Measurements from ENCODE around the gene LRP1B. TPM values are rescaled to one million over a fixed set of nuclear protein-coding genes. Genes with fewer than 3 reads are reported as not detected.

The LRP1B gene
- total and polyA plus RNA-seq, 2 experiments from 2014 or later, result not detected

DNA sequence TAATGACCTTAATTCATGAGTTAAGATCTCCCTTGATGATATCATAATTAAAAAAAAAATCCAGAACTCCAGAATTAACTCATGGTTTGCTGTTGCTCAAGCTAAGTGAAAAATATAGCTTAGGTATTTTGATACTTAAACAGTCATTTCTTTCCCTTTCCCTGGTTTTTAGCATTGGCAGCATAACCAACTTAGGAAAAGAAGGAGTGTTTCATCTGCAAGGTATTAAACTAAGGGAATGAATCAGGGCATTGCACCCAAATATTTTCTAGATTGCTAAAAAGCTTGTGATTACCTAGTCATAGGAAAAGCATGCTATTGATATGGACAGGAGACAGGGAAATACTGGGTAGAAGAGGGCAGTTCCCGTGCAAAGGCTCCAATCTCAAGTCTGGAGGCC lies 207.2 kb downstream of the LRP1B start:
- in situ Hi-C loops (cut with MboI), result no loop called here
- Histone ChIP-seq H3K36me3 (ENCODE audit: low read depth) (no peaks in the 10 kb centered on the region), H3K9ac (no peak overlapping the region), H3F3A (ENCODE audit: insufficient read depth) (no peaks in the 10 kb centered on the region), H3K79me2 (ENCODE audit: insufficient read depth) (no peaks in the 10 kb centered on the region), H3K4me1 (ENCODE audit: insufficient read depth) (0 out of 2 replicates have a peak, but pooled peaks cover 6% of the 10 kb centered on the region), H3K27me3 (replicated peaks; ENCODE audit: insufficient read depth) (no peaks in the 10 kb centered on the region), H3K9me3 (ENCODE audit: low read depth) (no peaks in the 10 kb centered on the region), H2AFZ (no peak overlapping the region), H3K9me2 (ENCODE audit: insufficient read depth) (no peaks in the 10 kb centered on the region), H3K4me3 (no peak overlapping the region), H3K4me2 (ENCODE audit: unreplicated experiment) (no peak overlapping the region), H4K20me1 (ENCODE audit: insufficient read depth) (no peaks in the 10 kb centered on the region), H3K27ac (peak overlapping the region; percentile 19; the same call in 1 of the 2 replicates)
- DNase-seq, result peak; percentile 66
- TF ChIP-seq EZH2phosphoT487 (IDR thresholded peaks at IDR 0.05; ENCODE audit: insufficient read depth, low read depth), result no peak
- TF ChIP-seq EZH2 (IDR thresholded peaks at IDR 0.05; ENCODE audit: insufficient read depth, poor library complexity, severe bottlenecking), result no peak
- WGBS, 2 experiments (ENCODE audit: low coverage in 1 of 2, low lambda C conversion rate in 2 of 2, missing lambda C conversion rate in 2 of 2), result 15 to 24% methylated on average over 1 of the region's 1 CpG

DNA sequence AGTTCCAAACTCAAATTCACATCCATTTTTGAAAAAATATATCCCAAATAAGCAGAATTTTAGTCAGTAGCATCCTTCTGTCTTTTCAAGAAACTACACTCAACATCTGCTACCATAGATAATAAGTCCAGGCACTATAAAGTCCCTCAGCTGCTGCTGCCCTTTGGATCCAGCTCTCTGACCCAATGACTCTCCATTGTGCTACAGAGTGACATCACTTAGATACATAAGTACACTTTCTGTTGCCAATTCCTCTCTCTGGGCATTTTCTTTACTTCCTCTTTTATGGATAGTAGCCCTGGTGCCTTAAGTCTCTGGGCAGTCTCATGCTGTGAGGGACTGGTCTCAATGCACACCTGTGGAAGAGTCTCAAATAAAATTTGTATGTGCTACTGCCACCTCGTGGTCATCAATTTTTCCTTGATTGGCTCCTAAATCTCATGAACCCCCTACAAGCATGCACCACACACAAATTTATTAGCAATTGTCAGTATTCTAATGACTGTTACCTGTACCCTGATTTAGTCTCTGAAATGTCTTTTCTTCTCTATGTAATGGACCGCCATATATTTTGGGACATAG lies 219.2 kb downstream of the LRP1B start:
- no peak for DNase-seq
- no peak overlapping the region for H3K9ac ChIP-seq

DNA sequence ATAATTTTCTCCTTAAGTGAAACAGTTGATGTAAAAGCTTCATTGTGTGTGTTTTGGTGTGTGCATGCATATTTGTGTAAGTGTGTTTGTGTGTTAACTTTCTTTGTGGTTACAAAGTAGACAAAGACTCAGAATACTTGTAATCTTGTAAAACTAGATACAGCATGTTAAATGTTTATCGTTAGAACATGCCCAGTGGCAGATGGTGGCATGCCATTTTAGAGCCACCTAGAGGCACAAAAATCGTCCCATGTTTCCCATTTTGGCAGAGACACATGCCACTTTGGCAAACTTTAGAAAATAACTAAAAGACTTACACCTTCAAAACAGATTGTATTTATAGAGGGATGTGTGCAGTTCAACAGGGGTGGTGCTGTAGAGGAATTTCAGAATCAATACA lies 224.1 kb downstream of the LRP1B start:
- H2AFZ ChIP-seq, result no peak overlapping the region
- H3K4me1 ChIP-seq (ENCODE audit: insufficient read depth), result no peaks in the 10 kb centered on the region
- H3K9me3 ChIP-seq (ENCODE audit: low read depth), result no peaks in the 10 kb centered on the region
- no peak for DNase-seq
- no peak overlapping the region for H3K9ac ChIP-seq
- WGBS, 2 experiments (ENCODE audit: low coverage in 1 of 2, low lambda C conversion rate in 2 of 2, missing lambda C conversion rate in 2 of 2), result 49 to 60% methylated on average over 2 of the region's 2 CpGs
- no peaks in the 10 kb centered on the region for H3K9me2 ChIP-seq (ENCODE audit: insufficient read depth)
- TF ChIP-seq EZH2 (IDR thresholded peaks at IDR 0.05; ENCODE audit: insufficient read depth, poor library complexity, severe bottlenecking) (no peak), EZH2phosphoT487 (IDR thresholded peaks at IDR 0.05; ENCODE audit: insufficient read depth, low read depth) (no peak)
- no peaks in the 10 kb centered on the region for H3F3A ChIP-seq (ENCODE audit: insufficient read depth)
- H3K36me3 ChIP-seq (ENCODE audit: low read depth), result no peaks in the 10 kb centered on the region
- H4K20me1 ChIP-seq (ENCODE audit: insufficient read depth), result no peaks in the 10 kb centered on the region
- no peak overlapping the region for H3K4me2 ChIP-seq (ENCODE audit: unreplicated experiment)
- no peaks in the 10 kb centered on the region for H3K27me3 ChIP-seq (replicated peaks; ENCODE audit: insufficient read depth)
- H3K4me3 ChIP-seq, result no peak overlapping the region
- in situ Hi-C loops (cut with MboI), result no loop called here
- no peaks in the 10 kb centered on the region for H3K79me2 ChIP-seq (ENCODE audit: insufficient read depth)
- H3K27ac ChIP-seq, result no peak overlapping the region

More for the DNA sequence above, 219.2 kb downstream of the LRP1B start:
- H3K27me3 ChIP-seq (replicated peaks; ENCODE audit: insufficient read depth), result no peaks in the 10 kb centered on the region
- H2AFZ ChIP-seq, result no peak overlapping the region
- H3K36me3 ChIP-seq (ENCODE audit: low read depth), result no peaks in the 10 kb centered on the region
- H3K79me2 ChIP-seq (ENCODE audit: insufficient read depth), result no peaks in the 10 kb centered on the region
- no peaks in the 10 kb centered on the region for H3K4me1 ChIP-seq (ENCODE audit: insufficient read depth)
- H4K20me1 ChIP-seq (ENCODE audit: insufficient read depth), result no peaks in the 10 kb centered on the region
- no peaks in the 10 kb centered on the region for H3F3A ChIP-seq (ENCODE audit: insufficient read depth)
- no peak overlapping the region for H3K4me3 ChIP-seq
- no peaks in the 10 kb centered on the region for H3K9me3 ChIP-seq (ENCODE audit: low read depth)
- no peaks in the 10 kb centered on the region for H3K9me2 ChIP-seq (ENCODE audit: insufficient read depth)
- no peak overlapping the region for H3K4me2 ChIP-seq (ENCODE audit: unreplicated experiment)
- in situ Hi-C loops (cut with MboI), result no loop called here
- H3K27ac ChIP-seq, result no peak overlapping the region
- TF ChIP-seq EZH2phosphoT487 (IDR thresholded peaks at IDR 0.05; ENCODE audit: insufficient read depth, low read depth) (no peak), EZH2 (IDR thresholded peaks at IDR 0.05; ENCODE audit: insufficient read depth, poor library complexity, severe bottlenecking) (no peak)
- WGBS, 2 experiments (ENCODE audit: low coverage in 1 of 2, low lambda C conversion rate in 2 of 2, missing lambda C conversion rate in 2 of 2), result 51 to 61% methylated on average over 2 of the region's 2 CpGs

- in situ Hi-C loops (cut with MboI), result no loop called here
- no peak overlapping the region for H3K27ac ChIP-seq
- no peak overlapping the region for H3K9ac ChIP-seq
- TF ChIP-seq EZH2 (IDR thresholded peaks at IDR 0.05; ENCODE audit: insufficient read depth, poor library complexity, severe bottlenecking), result no peak
- TF ChIP-seq EZH2phosphoT487 (IDR thresholded peaks at IDR 0.05; ENCODE audit: insufficient read depth, low read depth), result no peak
- no peak overlapping the region for H2AFZ ChIP-seq
- no peaks in the 10 kb centered on the region for H3F3A ChIP-seq (ENCODE audit: insufficient read depth)
- no peaks in the 10 kb centered on the region for H3K4me1 ChIP-seq (ENCODE audit: insufficient read depth)
- H3K4me2 ChIP-seq (ENCODE audit: unreplicated experiment), result no peak overlapping the region
- no peaks in the 10 kb centered on the region for H3K27me3 ChIP-seq (replicated peaks; ENCODE audit: insufficient read depth)
- 74 to 75% methylated on average over 2 of the region's 2 CpGs for WGBS, 2 experiments (ENCODE audit: low coverage in 1 of 2, low lambda C conversion rate in 2 of 2, missing lambda C conversion rate in 2 of 2)
- no peaks in the 10 kb centered on the region for H3K79me2 ChIP-seq (ENCODE audit: insufficient read depth)
- no peak for DNase-seq
- no peaks in the 10 kb centered on the region for H3K36me3 ChIP-seq (ENCODE audit: low read depth)
- no peak overlapping the region for H3K4me3 ChIP-seq
- H4K20me1 ChIP-seq (ENCODE audit: insufficient read depth), result no peaks in the 10 kb centered on the region
- H3K9me3 ChIP-seq (ENCODE audit: low read depth), result no peaks in the 10 kb centered on the region
- no peaks in the 10 kb centered on the region for H3K9me2 ChIP-seq (ENCODE audit: insufficient read depth)
These were observed 230.0 kb downstream of the LRP1B start for GRCh38 chr2:141900826-141901225.
